ENCODE results near the gene RNF5.
A peak's percentile ranks its signal among the peaks of the same experiment; 100 is the strongest.

Gene RNF5

GRCh38 chr6:32146287-32146686, 31.9 kb upstream of the RNF5 start:
- Histone ChIP-seq H3K36me3 (ENCODE audit: insufficient read depth, low read length) (no peaks in the 10 kb centered on the region), H4K20me1 (ENCODE audit: insufficient read depth, low read length, poor library complexity, severe bottlenecking) (no peaks in the 10 kb centered on the region), H3K4me1 (ENCODE audit: insufficient read depth, low read length, poor library complexity, severe bottlenecking) (no peaks in the 10 kb centered on the region), H3K9ac (ENCODE audit: low read depth, low read length, poor library complexity, severe bottlenecking) (no peak overlapping the region), H2AFZ (ENCODE audit: low read length) (no peak overlapping the region), H3K27me3 (ENCODE audit: insufficient read depth, low read length, poor library complexity, severe bottlenecking) (no peaks in the 10 kb centered on the region), H3K9me3 (ENCODE audit: insufficient read depth, low read depth, low read length) (no peaks in the 10 kb centered on the region), H3K4me3 (ENCODE audit: low read length, poor library complexity, severe bottlenecking) (no peak overlapping the region), H3K4me2 (ENCODE audit: low read depth, low read length, poor library complexity, severe bottlenecking) (no peak overlapping the region), H3K9me2 (replicated peaks; ENCODE audit: low read depth, low read length) (no peaks in the 10 kb centered on the region), H3K79me2 (ENCODE audit: insufficient read depth, low read length) (no peaks in the 10 kb centered on the region), H3F3A (ENCODE audit: low read depth) (no peaks in the 10 kb centered on the region)
- TF ChIP-seq CTCF (conservative IDR thresholded peaks at IDR 0.05; ENCODE audit: low read length) (no peak), EZH2phosphoT487 (IDR thresholded peaks at IDR 0.05; ENCODE audit: borderline replicate concordance) (no peak)

GRCh38 chr6:32146687-32147086, 31.5 kb upstream of the RNF5 start:
- Histone ChIP-seq H3K36me3 (ENCODE audit: insufficient read depth, low read length) (no peaks in the 10 kb centered on the region), H3K4me2 (ENCODE audit: low read depth, low read length, poor library complexity, severe bottlenecking) (no peak overlapping the region), H3K27me3 (ENCODE audit: insufficient read depth, low read length, poor library complexity, severe bottlenecking) (no peaks in the 10 kb centered on the region), H3K9me2 (replicated peaks; ENCODE audit: low read depth, low read length) (no peaks in the 10 kb centered on the region), H3F3A (ENCODE audit: low read depth) (no peaks in the 10 kb centered on the region), H3K4me1 (ENCODE audit: insufficient read depth, low read length, poor library complexity, severe bottlenecking) (no peaks in the 10 kb centered on the region), H3K9ac (ENCODE audit: low read depth, low read length, poor library complexity, severe bottlenecking) (no peak overlapping the region), H3K9me3 (ENCODE audit: insufficient read depth, low read depth, low read length) (no peaks in the 10 kb centered on the region), H3K79me2 (ENCODE audit: insufficient read depth, low read length) (no peaks in the 10 kb centered on the region), H3K4me3 (ENCODE audit: low read length, poor library complexity, severe bottlenecking) (no peak overlapping the region), H4K20me1 (ENCODE audit: insufficient read depth, low read length, poor library complexity, severe bottlenecking) (no peaks in the 10 kb centered on the region), H2AFZ (ENCODE audit: low read length) (no peak overlapping the region)
- no peak for TF ChIP-seq CTCF (conservative IDR thresholded peaks at IDR 0.05; ENCODE audit: low read length)
- no peak for TF ChIP-seq EZH2phosphoT487 (IDR thresholded peaks at IDR 0.05; ENCODE audit: borderline replicate concordance)

GRCh38 chr6:32147401-32148132, 30.6 kb upstream of the RNF5 start:
- TF ChIP-seq EZH2phosphoT487 (IDR thresholded peaks at IDR 0.05; ENCODE audit: borderline replicate concordance) (no peak), CTCF (conservative IDR thresholded peaks at IDR 0.05; ENCODE audit: low read length) (peak; percentile 27; the same call in 1 of the 2 replicates)
- no peak overlapping the region for H3K4me2 ChIP-seq (ENCODE audit: low read depth, low read length, poor library complexity, severe bottlenecking)
- H3K9ac ChIP-seq (ENCODE audit: low read depth, low read length, poor library complexity, severe bottlenecking) = no peak overlapping the region
- no peak overlapping the region for H2AFZ ChIP-seq (ENCODE audit: low read length)
- no peaks in the 10 kb centered on the region for H3K27me3 ChIP-seq (ENCODE audit: insufficient read depth, low read length, poor library complexity, severe bottlenecking)
- H3K9me3 ChIP-seq (ENCODE audit: insufficient read depth, low read depth, low read length) = no peaks in the 10 kb centered on the region
- H3K4me1 ChIP-seq (ENCODE audit: insufficient read depth, low read length, poor library complexity, severe bottlenecking) = no peaks in the 10 kb centered on the region
- no peaks in the 10 kb centered on the region for H3K79me2 ChIP-seq (ENCODE audit: insufficient read depth, low read length)
- H4K20me1 ChIP-seq (ENCODE audit: insufficient read depth, low read length, poor library complexity, severe bottlenecking) = no peaks in the 10 kb centered on the region
- no peaks in the 10 kb centered on the region for H3F3A ChIP-seq (ENCODE audit: low read depth)
- no peaks in the 10 kb centered on the region for H3K9me2 ChIP-seq (replicated peaks; ENCODE audit: low read depth, low read length)
- H3K4me3 ChIP-seq (ENCODE audit: low read length, poor library complexity, severe bottlenecking) = no peak overlapping the region
- H3K36me3 ChIP-seq (ENCODE audit: insufficient read depth, low read length) = no peaks in the 10 kb centered on the region

Data from Loucy (cell line).